Muscle of arm (tissue), 12 donors: Measurements from ENCODE around the gene PLXNB3. TPM values are rescaled to one million over a fixed set of nuclear protein-coding genes. Genes with fewer than 3 reads are reported as not detected.

ENCODE experiments used
- DNase-seq: peaks from one replicate; pipeline ENCODE4 v3.0.0-alpha.2; 2013
- polyA plus RNA-seq, 12 donors: library from polyadenylated mRNA; unstranded; fragments of 120-200 nt; gene quantifications; one replicate each; pipeline ENCODE4 v1.2.1, GENCODE V29; 2013; ENCODE audit not compliant: insufficient read length in 12 of 12

The PLXNB3 gene
- polyA plus RNA-seq, 12 donors: 2.0 to 10.9 (median 3.1) TPM; not detected in 1

DNA sequence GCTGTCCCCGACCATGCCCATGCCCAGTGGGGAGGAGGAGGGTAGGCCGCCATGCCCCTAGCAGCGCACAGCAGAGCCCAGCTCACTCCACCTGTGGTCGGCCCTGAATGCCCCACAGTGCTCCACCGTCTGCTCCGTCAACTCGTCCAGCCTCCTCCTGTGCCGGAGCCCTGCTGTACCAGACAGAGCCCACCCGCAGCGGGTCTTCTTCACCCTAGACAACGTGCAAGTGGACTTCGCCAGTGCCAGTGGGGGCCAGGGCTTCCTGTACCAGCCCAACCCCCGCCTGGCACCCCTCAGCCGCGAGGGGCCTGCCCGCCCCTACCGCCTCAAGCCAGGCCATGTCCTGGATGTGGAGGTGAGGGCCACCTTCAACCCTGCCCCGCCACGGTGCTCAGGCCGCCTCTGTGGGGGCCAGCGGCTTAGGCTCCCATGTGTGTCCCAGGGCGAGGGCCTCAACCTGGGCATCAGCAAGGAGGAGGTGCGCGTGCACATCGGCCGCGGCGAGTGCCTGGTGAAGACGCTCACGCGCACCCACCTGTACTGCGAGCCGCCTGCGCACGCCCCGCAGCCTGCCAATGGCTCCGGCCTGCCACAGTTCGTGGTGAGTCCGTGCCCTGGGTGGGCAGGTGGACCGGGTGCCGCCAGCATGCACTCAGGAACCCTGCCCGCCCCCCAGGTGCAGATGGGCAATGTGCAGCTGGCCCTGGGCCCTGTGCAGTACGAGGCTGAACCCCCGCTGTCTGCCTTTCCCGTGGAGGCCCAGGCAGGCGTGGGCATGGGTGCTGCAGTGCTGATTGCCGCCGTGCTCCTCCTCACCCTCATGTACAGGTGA, 9.9 kb downstream of the PLXNB3 start:
- no peak for DNase-seq

DNA sequence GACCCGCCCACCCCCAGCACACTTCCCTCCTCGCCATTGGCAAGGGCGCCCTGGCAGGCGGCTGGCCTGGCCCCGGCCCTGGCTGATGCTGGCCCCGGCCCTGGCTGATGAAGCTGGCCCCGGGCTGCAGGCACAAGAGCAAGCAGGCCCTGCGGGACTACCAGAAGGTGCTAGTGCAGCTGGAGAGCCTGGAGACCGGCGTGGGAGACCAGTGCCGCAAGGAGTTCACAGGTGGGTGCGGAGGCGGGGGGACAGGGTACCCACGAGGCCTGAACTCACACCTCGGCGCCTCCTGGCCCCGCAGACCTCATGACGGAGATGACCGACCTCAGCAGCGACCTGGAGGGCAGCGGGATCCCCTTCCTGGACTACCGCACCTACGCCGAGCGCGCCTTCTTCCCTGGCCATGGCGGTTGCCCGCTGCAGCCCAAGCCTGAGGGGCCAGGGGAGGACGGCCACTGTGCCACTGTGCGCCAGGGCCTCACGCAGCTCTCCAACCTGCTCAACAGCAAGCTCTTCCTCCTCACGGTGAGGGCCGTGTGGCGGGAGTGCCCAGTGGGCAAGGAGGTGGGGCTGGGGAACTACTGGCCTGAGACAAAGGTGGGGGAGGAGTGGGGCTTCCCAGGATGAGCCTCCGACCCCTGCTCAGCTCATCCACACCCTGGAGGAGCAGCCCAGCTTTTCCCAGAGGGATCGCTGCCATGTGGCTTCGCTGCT, 10.7 kb downstream of the PLXNB3 start:
- no peak for DNase-seq

DNA sequence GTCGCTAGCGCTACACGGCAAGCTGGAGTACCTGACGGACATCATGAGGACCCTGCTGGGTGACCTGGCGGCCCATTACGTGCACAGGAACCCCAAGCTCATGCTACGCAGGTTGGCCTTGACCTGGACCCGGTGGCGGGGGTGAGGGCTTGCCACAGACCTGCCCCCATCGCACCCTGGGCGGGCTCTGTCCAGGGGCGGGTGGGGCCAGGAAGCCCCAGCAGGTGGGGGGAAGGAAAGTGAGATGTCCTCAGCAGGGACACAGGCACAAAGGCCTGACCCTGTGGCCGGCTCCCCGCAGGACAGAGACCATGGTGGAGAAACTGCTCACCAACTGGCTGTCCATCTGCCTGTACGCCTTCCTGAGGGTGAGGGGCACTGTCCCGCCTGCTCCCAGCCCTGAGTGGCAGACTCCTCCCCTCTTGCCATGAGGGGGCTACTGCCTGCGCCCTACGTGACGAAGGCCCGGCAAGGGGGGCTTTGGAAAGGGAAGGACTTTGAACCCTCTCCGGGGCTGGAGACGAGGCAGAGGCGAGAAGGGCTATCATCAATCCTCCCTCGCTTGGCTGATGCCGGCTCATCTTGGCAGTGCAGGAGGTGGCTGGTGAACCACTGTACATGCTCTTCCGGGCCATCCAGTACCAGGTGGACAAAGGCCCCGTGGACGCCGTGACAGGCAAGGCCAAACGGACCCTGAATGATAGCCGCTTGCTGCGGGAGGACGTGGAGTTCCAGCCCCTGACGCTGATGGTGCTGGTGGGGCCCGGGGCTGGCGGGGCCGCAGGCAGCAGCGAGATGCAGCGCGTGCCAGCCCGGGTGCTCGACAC, 11.5 kb downstream of the PLXNB3 start:
- no peak for DNase-seq

DNA sequence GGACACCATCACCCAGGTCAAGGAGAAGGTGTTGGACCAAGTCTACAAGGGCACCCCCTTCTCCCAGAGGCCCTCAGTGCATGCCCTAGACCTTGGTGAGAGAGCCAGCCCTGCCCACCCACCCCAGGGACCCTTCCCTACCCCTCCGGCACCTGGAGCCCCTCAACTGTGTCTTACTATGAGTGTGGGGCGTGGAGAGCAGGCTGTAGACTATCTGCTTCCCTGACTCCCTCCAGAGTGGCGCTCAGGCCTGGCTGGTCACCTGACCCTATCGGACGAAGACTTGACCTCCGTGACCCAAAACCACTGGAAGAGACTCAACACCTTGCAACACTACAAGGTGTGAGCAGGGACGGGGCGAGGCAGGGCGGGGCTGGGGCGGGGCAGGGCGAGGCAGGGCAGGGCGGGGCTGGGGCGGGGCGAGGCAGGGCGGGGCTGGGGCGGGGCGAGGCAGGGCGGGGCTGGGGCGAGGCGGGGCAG, 12.1 kb downstream of the PLXNB3 start:
- no peak for DNase-seq

DNA sequence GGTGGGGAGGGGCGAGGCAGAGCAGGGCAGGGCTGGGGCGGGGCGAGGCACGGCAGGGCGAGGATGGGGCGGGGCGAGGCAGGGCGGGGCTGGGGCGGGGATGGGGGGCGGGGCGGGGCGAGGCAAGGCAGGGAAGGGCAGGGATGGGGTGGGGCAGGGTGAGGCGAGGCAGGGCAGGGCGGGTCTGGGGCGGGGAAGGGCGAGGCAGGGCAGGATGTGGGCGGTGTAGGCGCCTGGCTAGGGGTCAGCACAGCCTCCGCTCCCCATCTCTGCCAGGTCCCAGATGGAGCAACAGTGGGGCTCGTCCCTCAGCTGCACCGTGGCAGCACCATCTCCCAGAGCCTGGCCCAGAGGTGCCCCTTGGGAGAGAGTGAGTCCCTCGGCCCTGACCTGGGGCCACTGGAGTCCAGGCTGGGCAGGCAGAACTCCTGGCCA, 12.6 kb downstream of the PLXNB3 start:
- no peak for DNase-seq

DNA sequence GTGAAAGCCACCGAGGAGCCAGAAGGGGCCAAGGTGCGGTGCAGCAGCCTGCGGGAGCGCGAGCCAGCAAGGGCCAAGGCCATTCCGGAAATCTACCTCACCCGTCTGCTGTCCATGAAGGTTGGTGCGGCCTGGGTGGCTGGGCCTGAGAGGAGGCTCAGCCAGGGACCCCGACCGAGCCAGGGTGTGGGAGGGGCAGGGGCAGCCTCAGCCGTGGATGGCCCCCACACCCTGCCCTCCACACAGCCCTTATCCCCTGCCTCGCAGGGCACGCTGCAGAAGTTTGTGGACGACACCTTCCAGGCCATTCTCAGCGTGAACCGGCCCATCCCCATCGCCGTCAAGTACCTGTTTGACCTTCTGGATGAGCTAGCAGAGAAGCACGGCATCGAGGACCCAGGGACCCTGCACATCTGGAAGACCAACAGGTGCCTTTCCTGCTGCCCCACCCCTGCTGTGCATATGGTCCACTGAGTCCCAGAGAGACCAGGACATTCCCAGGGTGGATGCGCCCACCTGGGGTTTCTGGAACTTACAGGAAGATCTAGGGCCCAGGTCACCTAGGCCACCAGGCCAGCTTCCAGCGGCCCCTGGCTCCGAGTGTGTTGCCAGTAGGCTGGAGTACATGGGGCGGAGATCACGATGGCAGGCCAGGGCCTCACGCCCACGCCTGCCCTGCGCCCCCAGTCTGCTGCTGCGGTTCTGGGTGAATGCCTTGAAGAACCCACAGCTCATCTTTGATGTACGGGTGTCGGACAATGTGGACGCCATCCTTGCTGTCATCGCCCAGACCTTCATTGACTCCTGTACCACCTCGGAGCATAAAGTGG, 13.4 kb downstream of the PLXNB3 start:
- DNase-seq: no peak

DNA sequence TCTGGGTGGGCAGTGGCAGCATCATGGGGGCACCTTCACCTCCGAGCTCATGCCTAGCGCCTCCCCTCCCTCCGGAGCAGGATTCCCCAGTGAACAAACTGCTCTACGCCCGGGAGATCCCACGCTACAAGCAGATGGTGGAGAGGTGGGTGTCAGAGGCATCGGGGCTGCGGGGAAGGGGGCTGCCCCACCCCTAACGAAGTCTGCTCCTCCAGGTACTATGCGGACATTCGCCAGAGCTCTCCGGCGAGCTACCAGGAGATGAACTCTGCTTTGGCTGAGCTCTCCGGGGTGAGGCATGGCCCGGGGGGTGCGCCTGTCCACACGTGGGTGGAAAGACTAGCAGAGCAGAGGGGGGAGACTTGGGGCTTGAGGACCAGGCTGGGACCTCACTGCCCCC, 14.1 kb downstream of the PLXNB3 start:
- DNase-seq: no peak

DNA sequence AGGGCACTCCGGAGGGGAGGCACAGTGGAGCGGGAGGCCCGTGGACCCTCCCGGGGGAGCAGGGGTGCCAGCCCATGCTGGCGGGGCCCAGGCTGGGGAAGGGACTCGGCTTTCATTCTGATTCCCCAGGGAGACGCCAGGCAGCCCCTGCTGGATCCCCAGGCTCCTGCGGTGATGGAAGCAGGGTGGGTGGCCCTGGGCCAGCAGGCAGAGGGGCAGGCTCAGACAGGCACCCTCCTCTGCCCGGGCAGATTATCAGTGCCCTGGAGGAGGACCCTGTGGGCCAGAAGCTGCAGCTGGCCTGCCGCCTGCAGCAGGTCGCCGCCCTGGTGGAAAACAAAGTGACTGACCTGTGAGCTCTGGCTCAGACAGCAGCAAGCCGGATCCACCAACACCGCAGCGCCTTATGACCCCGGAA, 14.6 kb downstream of the PLXNB3 start:
- DNase-seq: no peak

DNA sequence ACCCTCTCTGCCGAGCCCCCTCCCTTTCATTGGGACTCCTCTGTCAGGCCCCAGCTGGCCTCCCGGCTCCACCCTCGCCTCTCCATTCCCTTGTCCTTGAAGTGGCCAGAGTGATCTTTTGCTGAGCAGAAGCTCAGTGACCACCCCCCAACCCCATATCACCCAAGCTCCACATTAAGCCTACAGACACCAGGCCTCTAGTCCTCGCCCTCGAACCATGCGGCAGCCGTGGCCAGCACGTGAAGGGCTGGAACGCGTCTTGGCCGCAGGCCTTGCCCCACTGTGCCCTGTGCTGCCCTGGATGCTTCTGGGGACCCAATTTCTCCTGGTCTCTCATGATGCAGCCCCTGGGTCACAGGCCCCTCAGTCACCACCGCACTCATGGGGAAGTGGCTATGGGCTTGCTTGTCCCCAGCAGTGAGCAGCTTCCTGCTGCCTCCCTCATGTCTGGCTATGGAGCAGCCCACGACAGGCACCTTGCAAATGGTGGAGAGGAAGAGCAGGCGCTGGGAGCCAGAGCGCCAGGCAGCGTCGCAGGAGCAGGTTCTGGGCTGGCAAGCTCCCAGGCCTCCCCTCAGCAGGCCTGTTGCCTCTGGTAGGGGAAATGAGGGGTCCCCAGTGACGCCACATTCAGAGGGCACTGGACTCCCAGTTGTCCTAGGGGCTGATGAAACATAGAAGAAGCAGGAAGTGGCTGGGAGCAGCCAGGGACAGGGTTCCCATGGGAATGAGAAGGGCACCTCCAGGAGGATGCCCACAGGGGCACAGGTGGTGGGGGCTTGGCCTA, 16.0 kb downstream of the PLXNB3 start:
- DNase-seq: no peak

DNA sequence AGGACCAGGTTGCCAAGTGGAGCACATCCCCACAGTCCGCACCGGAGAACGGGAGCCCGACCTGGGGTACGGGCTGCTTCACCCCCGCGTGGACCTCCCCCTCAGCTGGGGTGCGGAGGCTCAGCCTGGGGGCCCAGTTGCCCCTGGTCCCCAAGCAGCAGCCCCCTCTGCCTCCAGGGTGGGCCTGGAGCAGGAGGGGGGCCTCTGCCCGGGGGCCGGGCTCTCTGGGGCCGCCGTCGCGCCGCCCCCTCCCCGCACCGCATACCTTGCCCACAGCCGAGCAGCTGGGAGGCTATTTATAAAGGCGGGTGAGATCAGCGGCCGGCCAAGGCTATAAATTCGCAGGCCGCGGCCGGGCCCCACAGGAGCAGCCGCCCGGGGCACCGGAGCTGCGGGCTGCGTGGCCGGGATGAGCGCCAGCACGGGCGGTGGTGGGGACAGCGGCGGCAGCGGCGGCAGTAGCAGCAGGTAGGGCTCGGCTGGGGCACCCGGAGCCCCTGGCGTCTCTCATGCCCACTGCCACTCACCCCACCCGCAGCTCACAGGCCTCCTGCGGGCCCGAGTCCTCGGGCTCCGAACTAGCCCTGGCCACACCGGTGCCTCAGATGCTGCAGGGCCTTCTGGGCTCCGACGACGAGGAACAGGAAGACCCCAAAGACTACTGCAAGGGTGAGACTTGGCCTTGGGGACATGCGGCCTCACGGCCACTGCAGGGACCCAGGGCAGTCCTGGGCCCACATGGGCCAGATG, 16.8 kb downstream of the PLXNB3 start, which contains the start of gene SRPK3:
Gene SRPK3 (plus strand): TSS at position 364 of the 750 bp plus-strand sequence. CDS start 46 bp downstream, at position 410.
- DNase-seq: no peak

DNA sequence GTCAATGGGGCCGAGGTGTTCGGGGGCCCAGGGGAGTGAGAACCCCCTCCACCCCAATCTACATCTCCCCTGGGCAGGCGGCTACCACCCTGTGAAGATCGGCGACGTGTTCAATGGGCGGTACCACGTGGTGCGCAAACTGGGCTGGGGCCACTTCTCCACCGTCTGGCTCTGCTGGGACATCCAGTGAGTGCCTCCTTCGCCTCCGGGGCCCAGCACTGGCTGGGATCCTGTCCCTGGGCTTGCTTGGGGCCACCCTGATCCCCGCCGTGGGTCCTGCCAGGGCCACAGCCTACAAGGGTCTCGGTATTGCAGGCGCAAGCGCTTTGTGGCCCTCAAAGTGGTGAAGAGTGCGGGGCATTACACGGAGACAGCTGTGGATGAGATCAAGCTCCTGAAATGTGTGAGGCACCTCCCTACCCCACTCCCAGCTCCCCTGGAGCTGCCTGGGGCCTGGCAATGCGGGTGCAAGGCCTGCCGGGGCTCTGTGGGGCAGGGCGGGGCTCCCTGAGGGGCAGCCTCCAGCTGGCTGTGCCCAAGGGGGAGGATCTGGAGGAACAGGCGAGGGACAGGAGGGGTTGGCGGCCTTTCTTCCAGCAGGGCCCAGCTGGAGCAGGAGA, 17.5 kb downstream of the PLXNB3 start:
- no peak for DNase-seq

DNA sequence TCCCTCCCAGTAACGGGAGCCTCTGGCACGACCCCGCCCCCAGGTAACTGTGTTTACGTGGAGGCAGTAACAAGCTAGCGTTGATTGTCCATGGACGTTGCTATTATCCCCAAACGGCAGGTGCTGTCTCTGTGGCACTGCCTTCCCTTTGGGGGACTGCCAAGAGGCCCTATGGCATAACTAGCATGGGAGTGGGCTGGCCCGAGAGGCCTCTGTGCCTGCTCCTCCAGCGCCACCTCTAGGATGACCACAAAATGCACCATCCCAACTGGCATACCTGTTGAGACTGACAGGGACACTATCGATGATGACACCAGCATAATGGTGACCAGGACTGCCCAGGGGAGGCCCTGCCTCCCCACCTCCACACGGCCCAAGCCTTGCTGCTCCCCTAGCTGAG, 18.3 kb downstream of the PLXNB3 start:
- DNase-seq: no peak

DNA sequence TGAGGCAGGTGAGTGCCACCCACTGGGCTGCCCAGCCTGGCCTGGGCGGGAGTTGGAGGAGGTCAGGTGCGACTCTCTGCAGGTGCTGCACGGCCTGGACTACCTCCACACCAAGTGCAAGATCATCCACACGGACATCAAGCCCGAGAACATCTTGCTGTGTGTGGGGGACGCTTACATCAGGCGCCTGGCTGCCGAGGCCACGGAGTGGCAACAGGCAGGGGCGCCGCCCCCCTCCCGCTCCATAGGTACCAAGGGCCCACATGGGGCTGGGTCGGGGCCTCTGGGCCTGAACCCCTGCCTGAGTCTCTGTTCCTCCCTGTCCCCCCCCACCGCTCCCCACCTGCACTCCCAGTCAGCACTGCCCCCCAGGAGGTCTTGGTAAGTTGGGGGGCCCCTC, 18.8 kb downstream of the PLXNB3 start:
- DNase-seq: no peak

DNA sequence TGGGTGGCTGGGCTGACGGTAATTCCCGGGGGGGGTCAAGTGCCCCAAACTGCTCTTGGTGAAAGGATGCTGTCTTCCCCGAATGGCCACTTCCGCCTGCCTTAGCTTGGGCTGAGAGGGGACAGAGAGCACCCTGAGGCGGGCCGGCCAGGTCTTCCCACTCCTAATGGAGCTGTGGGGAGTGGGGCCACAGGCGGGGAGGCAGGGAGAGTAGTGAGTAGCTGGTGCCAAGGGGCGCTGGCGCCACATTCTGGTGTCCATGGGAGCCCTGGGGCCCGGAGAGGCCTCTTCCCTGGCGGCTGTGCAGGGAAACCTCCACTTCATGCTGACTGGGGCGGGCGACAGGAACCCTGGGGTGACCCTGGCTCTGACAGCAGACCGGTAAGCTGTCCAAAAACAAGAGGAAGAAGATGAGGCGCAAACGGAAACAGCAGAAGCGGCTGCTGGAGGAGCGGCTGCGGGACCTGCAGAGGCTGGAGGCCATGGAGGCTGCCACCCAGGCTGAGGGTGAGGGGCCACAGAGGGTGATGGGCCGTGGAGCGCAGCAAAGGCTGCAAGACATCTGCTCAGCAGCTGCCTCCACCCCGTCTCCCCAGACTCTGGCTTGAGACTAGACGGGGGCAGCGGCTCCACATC, 19.4 kb downstream of the PLXNB3 start:
- DNase-seq: no peak

DNA sequence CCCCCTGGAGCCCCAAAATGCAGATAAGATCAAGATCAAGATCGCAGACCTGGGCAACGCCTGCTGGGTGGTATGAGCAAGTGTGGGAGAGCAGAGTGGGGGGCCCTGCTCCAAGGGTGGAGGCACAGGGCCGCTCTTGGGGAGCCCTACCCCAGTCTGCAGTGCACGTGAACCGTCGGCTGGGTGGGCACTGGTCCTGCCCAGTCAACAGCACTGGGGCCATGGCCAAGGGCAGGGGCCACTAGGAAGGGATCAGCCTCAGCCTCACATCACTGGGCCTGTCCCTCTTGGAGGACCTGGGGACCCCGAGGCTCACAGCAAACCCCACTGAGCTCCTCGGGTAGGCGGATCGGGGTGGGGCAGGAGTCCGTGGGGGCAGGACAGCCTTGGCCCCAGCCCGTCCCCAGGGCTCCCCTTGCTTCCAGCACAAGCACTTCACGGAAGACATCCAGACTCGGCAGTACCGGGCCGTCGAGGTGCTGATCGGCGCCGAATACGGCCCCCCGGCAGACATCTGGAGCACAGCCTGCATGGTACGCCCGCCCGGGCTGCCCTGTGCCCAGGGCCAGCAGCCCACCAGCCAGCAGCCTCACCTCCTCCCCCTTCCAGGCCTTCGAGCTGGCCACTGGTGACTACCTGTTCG, 20.4 kb downstream of the PLXNB3 start:
- DNase-seq: no peak

DNA sequence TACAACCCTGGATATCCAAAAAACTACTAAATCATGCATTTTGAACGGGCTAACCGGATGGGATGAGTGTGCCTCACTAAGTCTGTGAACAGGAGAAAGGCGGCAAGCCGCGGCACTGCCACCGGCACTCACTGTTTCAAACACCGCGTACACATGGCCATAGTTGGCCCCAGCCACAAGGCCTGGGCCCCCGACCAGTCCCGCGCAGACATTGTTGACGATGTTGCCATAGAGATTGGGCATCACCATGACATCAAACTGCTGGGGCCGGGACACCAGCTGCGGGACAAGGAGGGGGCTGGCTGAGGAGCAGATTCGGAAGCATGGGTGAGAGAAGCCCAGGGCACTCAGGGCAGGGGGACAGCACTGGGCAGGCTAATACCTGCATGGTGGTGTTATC, 22.6 kb downstream of the PLXNB3 start:
- DNase-seq: no peak

DNA sequence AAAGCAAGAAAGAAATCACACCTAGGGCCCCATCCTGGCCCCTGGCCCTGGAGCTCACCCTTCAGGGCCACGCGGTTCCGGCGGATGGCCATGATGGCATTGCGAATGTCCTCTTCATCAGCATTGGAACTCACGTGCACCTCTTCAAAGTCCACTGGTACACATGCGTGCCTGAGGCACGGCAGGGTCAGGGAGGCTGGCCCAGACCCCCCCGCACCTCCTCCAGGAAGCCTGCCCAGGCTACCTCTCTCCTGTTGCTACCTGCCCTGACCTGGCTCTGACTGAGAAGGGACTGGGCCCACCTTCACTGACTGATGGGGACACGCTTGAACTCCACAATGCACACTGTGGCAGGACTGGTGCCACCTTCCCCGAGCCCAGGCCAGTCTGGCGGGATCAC, 25.6 kb downstream of the PLXNB3 start:
- DNase-seq: no peak
